Epithelial cell of esophagus (primary cell): ENCODE data around the gene PLEKHG3.

Source experiments
- DNase-seq: peaks from one replicate; pipeline ENCODE4 v3.0.0; 2010; ENCODE audit warnings: low read depth
- H3K4me3 ChIP-seq: 2 replicates; pipeline ENCODE4 v1.5.1; 2011; ENCODE audit warnings: mild to moderate bottlenecking, low read length, control low read depth
- TF ChIP-seq, protein P1 (sequence below): IDR thresholded peaks from 2 replicates; pipeline ENCODE4 v1.5.1; 2011; ENCODE audit warnings: low read depth, mild to moderate bottlenecking, low read length, control low read depth, inconsistent platforms; ENCODE audit not compliant: insufficient read depth; ENCODE audit errors: missing control alignments

Gene PLEKHG3

GRCh38 chr14:64706593-64707193, 2.5 kb downstream of the PLEKHG3 start:
- DNase-seq = no peak
- TF ChIP-seq, protein P1, sequence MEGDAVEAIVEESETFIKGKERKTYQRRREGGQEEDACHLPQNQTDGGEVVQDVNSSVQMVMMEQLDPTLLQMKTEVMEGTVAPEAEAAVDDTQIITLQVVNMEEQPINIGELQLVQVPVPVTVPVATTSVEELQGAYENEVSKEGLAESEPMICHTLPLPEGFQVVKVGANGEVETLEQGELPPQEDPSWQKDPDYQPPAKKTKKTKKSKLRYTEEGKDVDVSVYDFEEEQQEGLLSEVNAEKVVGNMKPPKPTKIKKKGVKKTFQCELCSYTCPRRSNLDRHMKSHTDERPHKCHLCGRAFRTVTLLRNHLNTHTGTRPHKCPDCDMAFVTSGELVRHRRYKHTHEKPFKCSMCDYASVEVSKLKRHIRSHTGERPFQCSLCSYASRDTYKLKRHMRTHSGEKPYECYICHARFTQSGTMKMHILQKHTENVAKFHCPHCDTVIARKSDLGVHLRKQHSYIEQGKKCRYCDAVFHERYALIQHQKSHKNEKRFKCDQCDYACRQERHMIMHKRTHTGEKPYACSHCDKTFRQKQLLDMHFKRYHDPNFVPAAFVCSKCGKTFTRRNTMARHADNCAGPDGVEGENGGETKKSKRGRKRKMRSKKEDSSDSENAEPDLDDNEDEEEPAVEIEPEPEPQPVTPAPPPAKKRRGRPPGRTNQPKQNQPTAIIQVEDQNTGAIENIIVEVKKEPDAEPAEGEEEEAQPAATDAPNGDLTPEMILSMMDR = no peak
- H3K4me3 ChIP-seq = peak overlapping the region; percentile 78

GRCh38 chr14:64707661-64708060, 3.4 kb downstream of the PLEKHG3 start:
- DNase-seq = peak; percentile 98
- TF ChIP-seq, protein P1 = no peak
- H3K4me3 ChIP-seq = peak overlapping the region; percentile 23

DNA sequence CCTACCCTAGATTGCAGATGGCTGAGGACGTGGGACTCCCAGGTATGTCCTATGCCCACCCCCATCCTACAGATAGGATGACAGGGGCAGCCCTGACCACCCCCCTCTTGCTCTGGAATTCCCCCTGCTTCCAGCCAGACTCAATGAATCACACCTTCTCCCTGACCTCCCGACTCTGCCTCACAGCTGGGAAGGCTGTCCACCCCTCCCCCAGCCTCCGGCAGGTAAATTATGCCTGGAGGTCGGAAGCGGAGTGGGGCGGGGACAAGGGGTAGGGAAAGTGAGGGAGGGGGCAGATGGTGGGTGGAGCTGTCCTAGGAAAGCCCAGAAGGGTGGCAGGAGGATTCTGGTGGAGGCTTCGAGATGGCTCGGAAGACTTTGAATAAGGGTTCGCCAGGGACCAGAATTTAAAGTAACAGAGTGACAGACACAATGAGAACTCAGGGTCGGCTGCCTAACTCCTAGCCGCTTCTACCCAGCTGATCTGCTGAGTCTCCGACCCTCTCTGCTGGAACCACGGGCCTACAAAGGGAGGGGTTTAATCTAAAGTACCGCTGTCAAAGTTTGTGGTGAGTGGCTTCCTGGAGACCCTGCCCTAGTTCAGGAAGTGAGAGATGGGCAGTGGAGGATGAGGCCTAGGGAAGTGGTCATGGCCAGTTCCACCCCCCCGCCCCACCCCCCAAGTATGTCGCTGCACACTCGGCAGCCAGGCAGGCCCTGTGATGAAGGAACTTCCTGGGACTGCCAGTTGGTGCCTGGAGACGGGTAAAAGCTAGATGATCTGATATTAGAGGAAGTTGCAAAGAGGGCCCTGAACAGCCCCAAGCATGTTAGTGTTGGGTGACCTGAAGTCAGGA, 4.2 kb downstream of the PLEKHG3 start:
- peak overlapping the region; percentile 23 for H3K4me3 ChIP-seq
- TF ChIP-seq, protein P1 = no peak
- DNase-seq = peak; percentile 88

GRCh38 chr14:64709126-64709525, 4.9 kb downstream of the PLEKHG3 start:
- no peak for DNase-seq
- H3K4me3 ChIP-seq = no peak overlapping the region
- TF ChIP-seq, protein P1 = no peak

GRCh38 chr14:64711039-64711438, 6.8 kb downstream of the PLEKHG3 start:
- TF ChIP-seq, protein P1 = no peak
- H3K4me3 ChIP-seq = no peak overlapping the region
- DNase-seq = no peak

- DNase-seq = no peak
- TF ChIP-seq, protein P1 = no peak
- H3K4me3 ChIP-seq = no peak overlapping the region
Observed at GRCh38 chr14:64713677-64714076, 9.5 kb downstream of the PLEKHG3 start.
